ENCODE results near the gene DOCK1.

DOCK1 gene

DNA sequence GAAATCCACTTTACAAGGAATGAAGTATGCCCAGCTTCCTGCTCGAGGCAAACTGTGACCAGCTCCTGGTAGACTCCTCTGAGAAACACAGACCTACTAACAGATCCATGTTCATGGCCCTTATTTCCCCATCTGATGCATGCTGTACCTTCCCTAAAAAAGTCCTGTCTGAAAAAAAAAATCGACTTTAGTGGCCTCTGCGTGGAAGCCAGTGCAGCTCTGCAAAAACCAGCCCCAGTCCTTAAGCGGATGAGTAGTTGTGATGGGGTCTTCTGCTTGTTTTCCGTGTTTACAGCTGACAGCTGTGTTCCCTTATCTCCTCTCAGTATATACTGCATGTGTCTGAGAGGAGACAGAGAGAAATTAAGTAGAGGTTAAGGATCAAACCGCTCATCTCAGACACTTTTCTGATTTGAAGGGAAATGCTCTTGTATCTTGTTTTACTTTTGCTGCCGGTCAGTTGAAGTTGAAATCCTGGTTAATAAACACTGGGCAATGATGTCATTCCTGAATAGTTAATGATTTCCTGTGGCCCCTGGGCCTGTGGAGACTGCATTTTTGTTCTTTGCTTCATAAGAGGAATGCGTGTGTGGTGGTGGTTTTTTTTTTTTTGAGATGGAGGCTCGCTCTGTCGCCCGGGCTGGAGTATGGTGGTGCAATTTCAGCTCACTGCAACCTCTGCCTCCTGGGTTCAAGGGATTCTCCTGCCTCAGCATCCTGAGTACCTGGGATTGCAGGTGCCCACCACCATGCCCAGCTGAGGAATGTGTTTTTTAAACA lies 67.6 kb downstream of the DOCK1 start:
- TF ChIP-seq, protein P1, sequence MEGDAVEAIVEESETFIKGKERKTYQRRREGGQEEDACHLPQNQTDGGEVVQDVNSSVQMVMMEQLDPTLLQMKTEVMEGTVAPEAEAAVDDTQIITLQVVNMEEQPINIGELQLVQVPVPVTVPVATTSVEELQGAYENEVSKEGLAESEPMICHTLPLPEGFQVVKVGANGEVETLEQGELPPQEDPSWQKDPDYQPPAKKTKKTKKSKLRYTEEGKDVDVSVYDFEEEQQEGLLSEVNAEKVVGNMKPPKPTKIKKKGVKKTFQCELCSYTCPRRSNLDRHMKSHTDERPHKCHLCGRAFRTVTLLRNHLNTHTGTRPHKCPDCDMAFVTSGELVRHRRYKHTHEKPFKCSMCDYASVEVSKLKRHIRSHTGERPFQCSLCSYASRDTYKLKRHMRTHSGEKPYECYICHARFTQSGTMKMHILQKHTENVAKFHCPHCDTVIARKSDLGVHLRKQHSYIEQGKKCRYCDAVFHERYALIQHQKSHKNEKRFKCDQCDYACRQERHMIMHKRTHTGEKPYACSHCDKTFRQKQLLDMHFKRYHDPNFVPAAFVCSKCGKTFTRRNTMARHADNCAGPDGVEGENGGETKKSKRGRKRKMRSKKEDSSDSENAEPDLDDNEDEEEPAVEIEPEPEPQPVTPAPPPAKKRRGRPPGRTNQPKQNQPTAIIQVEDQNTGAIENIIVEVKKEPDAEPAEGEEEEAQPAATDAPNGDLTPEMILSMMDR (IDR thresholded peaks at IDR 0.05; ENCODE audit: low read depth, low read length, missing control alignments) = no peak
- no peak for DNase-seq (ENCODE audit: low read depth)
- H3K4me3 ChIP-seq (ENCODE audit: low read depth, low read length) = no peak overlapping the region

DNA sequence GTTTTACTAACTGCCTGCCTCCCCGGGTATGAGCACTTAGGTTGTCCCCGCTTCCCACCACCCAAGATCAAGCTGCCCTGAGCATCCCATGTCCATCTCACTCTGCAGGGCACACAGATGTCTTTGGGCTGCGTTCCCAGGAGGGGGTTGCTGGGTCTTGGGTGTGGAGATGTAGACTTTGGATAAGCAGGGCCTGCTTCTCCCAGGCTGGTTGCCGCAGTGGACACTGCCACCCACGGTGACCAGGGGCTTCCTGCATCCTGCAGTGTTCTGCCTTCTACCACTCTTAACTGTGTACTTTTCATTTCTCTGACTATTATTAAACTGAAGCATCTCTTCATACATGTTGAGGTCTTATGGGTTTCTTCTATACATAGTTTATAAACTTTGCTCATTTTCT lies 70.0 kb downstream of the DOCK1 start:
- TF ChIP-seq, protein P1 (IDR thresholded peaks at IDR 0.05; ENCODE audit: low read depth, low read length, missing control alignments) = no peak
- no peak overlapping the region for H3K4me3 ChIP-seq (ENCODE audit: low read depth, low read length)
- DNase-seq (ENCODE audit: low read depth) = no peak

DNA sequence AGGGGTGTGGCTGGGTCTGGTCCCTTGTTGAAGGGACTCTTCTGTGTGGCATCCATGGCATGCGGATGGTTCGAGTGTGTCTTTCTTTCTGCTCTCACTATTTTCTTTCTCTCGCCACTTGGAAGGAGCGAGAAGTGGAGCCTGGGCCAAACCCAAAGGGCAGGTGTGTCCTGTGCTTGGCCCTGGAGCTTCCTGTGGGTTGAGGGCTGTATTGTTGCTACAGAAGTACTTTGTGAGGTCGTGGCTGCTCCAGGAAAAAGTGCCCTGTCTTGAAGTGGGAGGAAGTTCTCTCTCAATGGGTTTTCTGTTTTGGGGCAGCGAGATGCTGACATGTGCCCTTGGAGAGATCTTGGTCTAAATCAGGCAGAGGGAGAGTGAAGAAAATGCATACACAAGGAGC lies 72.0 kb downstream of the DOCK1 start:
- TF ChIP-seq, protein P1 (IDR thresholded peaks at IDR 0.05; ENCODE audit: low read depth, low read length, missing control alignments) = no peak
- DNase-seq (ENCODE audit: low read depth) = no peak
- no peak overlapping the region for H3K4me3 ChIP-seq (ENCODE audit: low read depth, low read length)

DNA sequence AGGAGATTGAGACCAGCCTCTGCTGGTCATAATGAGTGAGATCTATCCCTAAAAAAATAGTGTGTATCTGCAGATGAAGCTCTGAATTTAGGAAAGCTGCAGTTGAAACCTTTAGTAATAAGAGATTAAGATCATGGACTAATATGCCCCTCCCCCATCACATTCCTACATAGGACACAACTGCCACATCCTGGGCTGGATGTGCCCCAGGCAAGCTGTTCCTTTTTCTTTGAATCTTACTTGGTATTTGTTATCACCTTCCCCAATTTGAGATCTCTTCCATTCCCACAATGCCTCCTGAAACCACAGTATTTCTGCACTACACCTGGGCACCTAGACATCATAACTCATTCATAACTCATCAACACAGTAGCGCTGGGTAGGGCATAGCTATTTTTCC lies 74.1 kb downstream of the DOCK1 start:
- no peak for DNase-seq (ENCODE audit: low read depth)
- TF ChIP-seq, protein P1 (IDR thresholded peaks at IDR 0.05; ENCODE audit: low read depth, low read length, missing control alignments) = no peak
- no peak overlapping the region for H3K4me3 ChIP-seq (ENCODE audit: low read depth, low read length)

DNA sequence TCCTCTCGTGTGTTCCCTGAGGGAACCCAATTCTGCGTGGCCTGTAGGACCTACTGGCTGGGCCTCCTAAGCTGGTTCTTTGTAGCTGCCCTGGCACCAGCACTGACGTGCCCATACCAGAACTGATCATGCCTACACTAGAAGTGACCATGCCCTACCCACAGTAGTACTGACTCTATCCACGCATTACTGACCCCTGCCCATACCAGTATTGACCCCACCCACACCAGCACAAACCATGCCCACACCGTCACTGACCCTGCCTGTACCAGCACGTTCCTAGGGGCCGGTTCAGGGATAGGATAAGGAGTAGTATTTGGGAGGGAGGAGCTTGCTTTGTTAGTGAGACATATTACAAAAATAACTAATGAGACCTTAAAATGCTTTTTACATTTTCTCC lies 88.0 kb downstream of the DOCK1 start:
- H3K4me3 ChIP-seq (ENCODE audit: low read depth, low read length) = no peak overlapping the region
- TF ChIP-seq, protein P1 (IDR thresholded peaks at IDR 0.05; ENCODE audit: low read depth, low read length, missing control alignments) = no peak
- DNase-seq (ENCODE audit: low read depth) = no peak

DNA sequence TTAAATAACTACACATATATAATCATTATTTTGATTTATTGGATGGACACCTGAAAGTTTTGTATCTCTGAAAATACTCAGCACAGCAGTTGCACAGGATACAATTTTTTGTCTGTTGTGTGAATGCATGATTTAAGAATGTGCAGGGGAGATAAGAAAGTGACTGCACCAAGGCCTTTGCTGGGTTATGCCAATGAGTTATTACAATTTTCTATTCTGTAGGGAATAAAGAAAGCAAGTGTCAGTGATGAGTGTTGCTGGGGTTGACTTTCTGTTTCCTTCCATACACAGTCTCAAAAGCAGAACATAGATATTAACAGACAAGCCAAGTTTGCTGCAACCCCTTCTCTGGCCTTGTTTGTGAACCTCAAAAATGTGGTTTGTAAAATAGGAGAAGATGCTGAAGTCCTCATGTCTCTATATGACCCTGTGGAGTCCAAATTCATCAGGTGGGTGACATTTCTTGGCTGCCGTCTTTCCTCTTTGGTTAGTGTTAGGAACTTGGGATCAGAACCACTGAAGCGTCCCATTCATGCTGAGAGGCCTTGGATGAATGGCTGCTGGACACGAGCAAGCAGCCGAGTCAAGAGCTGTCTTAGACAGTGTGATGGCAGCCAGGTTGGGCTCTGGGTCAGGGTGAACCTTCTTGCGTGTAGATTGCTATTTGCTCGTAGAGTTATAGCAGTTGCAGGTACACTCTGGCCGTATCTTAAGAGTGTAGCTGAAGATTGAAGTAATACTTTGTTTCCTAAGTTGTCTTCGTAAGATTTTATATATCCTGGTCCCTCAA lies 92.8 kb downstream of the DOCK1 start:
- no peak overlapping the region for H3K4me3 ChIP-seq (ENCODE audit: low read depth, low read length)
- DNase-seq (ENCODE audit: low read depth) = no peak
- TF ChIP-seq, protein P1 (IDR thresholded peaks at IDR 0.05; ENCODE audit: low read depth, low read length, missing control alignments) = no peak
